MCF 10A (cell line): ENCODE results near the gene LASP1NB.

Experiments
- BruUV-seq: library from RNA; stranded (reverse); fragments of 400-500 nt; replicated peaks from 2 replicates; lab custom pipeline; 2021; lab: Mats Ljungman, UMichigan
- CTCF ChIA-PET: fragments of 300-600 bp; sonication (Branson Sonifier 250); formaldehyde crosslinking; extraction: SDS; loops from one replicate; lab custom pipeline; 2021; ENCODE audit warnings: antibody characterized with exemption, inconsistent platforms; lab: Yijun Ruan, JAX
- POLR2A ChIA-PET: fragments of 300-600, 350-650 bp; sonication (Branson Sonifier 250); formaldehyde crosslinking; extraction: SDS; loops from one replicate; lab custom pipeline; 2020; ENCODE audit warnings: antibody characterized with exemption, inconsistent platforms; lab: Yijun Ruan, JAX
- DNase-seq: peaks from one replicate; pipeline ENCODE4 v3.0.0-alpha.2; 2018; ENCODE audit not compliant: unreplicated experiment
- H3K27ac Mint-ChIP-seq: one replicate; pipeline ENCODE4 v1.8.0; 2022; ENCODE audit warnings: mild to moderate bottlenecking, low read depth, mixed read lengths; ENCODE audit not compliant: unreplicated experiment
- H3K27me3 Mint-ChIP-seq: one replicate; pipeline ENCODE4 v1.8.0; 2022; ENCODE audit warnings: mixed read lengths; ENCODE audit not compliant: insufficient read depth, unreplicated experiment
- H3K36me3 Mint-ChIP-seq: one replicate; pipeline ENCODE4 v1.8.0; 2022; ENCODE audit warnings: mild to moderate bottlenecking, moderate library complexity, mixed read lengths; ENCODE audit not compliant: insufficient read depth, unreplicated experiment
- H3K4me1 Mint-ChIP-seq: one replicate; pipeline ENCODE4 v1.8.0; 2022; ENCODE audit warnings: mixed read lengths; ENCODE audit not compliant: insufficient read depth, unreplicated experiment
- H3K4me3 Mint-ChIP-seq: one replicate; pipeline ENCODE4 v1.8.0; 2022; ENCODE audit warnings: mild to moderate bottlenecking, moderate library complexity, mixed read lengths; ENCODE audit not compliant: unreplicated experiment
- H3K9me3 Mint-ChIP-seq: one replicate; pipeline ENCODE4 v1.8.0; 2022; ENCODE audit warnings: mixed read lengths; ENCODE audit not compliant: unreplicated experiment
- intact Hi-C: fragments of 100-400 bp; cut with micrococcal nuclease; formaldehyde crosslinking; loops from 2 replicates; pipeline ENCODE4 v1.14.1; 2022
- TF ChIP-seq, protein P1 (sequence below): fragments of 200-600 bp; IDR thresholded peaks from one replicate; pipeline ENCODE4 v1.8.0; 2022; ENCODE audit warnings: antibody characterized with exemption, mild to moderate bottlenecking; ENCODE audit not compliant: unreplicated experiment

LASP1NB gene

DNA sequence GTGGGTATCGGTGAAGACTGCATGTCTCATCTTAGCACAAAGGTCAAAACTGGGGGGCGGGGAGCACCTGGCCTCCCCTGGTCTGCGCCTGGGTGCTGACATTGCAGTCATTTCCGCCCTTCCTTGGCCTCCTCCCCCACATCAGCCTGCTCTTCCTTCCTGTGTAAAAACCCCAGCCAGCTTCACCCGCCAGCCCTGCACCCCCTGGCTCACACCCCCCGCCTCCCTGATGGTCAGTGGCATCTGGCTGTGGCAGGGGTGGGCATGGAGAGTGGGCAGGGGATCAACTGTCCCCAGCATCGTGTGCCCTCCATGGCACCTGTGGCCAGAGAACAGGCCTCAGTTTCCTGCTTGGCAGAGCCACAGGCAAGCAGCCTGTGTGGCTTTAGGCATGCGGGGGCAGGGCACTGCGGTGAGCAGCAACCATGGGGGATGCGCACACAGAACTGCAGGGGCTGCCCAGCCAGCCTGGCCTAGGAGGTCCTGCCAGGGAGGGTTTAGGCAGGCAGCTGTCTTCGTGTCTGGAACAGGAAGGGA lies 26.5 kb upstream of the LASP1NB start:
- Mint-ChIP-seq H3K36me3 (peaks cover 37% of the 10 kb centered on the region), H3K4me3 (no peak overlapping the region), H3K9me3 (no peaks in the 10 kb centered on the region), H3K4me1 (peaks cover 8% of the 10 kb centered on the region), H3K27ac (no peak overlapping the region), H3K27me3 (no peaks in the 10 kb centered on the region)
- ChIA-PET CTCF (interaction anchor here (1.2 kb wide), 1 partner anchor 7 kb away, joined by 3 read pairs; no protein-coding TSS in a partner anchor), POLR2A (interaction anchor here (0.7 kb wide), 2 partner anchors 99 to 313 kb away, joined by 3 to 4 read pairs; no protein-coding TSS in a partner anchor)
- DNase-seq: no peak
- BruUV-seq: no TSS peak
- TF ChIP-seq, protein P1, sequence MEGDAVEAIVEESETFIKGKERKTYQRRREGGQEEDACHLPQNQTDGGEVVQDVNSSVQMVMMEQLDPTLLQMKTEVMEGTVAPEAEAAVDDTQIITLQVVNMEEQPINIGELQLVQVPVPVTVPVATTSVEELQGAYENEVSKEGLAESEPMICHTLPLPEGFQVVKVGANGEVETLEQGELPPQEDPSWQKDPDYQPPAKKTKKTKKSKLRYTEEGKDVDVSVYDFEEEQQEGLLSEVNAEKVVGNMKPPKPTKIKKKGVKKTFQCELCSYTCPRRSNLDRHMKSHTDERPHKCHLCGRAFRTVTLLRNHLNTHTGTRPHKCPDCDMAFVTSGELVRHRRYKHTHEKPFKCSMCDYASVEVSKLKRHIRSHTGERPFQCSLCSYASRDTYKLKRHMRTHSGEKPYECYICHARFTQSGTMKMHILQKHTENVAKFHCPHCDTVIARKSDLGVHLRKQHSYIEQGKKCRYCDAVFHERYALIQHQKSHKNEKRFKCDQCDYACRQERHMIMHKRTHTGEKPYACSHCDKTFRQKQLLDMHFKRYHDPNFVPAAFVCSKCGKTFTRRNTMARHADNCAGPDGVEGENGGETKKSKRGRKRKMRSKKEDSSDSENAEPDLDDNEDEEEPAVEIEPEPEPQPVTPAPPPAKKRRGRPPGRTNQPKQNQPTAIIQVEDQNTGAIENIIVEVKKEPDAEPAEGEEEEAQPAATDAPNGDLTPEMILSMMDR: no peak
- intact Hi-C loops: no loop called here

DNA sequence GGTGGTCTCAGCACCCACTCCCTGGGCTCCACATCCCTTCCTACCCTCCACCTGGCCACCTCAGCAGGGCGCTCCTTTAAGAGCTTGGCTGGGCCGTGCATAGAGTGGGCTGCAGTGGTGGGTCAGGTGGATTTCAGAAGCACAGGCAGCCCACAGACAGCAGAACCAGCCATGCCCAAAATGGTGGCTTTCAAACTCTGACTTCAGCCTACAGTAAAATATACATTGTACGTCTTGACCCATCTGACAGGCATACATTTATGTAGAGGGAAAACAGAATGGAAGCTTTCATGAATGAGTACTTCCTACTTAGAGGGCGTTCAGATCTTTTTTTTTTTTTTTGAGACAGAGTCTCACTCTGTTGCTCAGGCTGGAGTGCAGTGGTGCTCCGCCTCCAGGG lies 26.0 kb upstream of the LASP1NB start:
- no peak for DNase-seq
- intact Hi-C loops: no loop called here
- peaks cover 8% of the 10 kb centered on the region for H3K4me1 Mint-ChIP-seq
- no peak overlapping the region for H3K4me3 Mint-ChIP-seq
- TF ChIP-seq, protein P1: no peak
- ChIA-PET CTCF (no interaction called here), POLR2A (interaction anchor here (0.7 kb wide), 2 partner anchors 100 to 313 kb away, joined by 3 to 4 read pairs; no protein-coding TSS in a partner anchor)
- BruUV-seq: no TSS peak
- no peak overlapping the region for H3K27ac Mint-ChIP-seq
- H3K27me3 Mint-ChIP-seq: no peaks in the 10 kb centered on the region
- H3K36me3 Mint-ChIP-seq: peaks cover 38% of the 10 kb centered on the region
- H3K9me3 Mint-ChIP-seq: no peaks in the 10 kb centered on the region

DNA sequence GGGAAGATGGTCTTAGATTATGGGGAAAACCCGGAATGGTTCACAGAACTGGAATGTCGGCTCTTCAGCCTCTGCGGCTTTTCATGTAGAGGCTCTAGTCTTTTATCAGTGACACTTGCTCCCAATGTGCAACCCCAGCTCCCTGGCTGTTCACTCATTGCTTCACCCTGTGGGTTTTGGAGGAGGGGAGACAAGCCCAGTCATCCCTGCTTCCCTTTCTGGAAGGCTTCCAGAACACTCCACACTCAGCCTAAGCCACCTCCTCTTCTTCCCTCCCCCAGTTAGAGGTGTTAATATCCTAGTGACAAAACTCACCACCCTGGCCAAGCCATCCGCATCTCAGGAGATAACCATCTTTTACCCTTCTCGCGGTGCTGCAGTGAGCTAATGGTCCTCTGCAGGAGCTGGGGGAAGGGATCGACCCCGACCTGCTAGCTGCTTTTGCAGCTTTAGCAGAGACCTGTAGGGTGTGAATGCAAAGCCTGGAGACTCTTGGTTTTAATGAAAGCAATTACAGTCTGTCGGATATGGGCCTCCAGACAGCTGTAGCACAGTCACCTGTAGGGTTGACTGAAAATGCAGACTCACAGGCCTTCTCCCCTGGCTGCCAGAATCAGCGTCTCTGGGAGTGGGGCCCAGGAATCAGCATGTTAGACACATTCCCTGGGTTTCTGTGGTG lies 24.3 kb upstream of the LASP1NB start:
- intact Hi-C loops: loop anchor here (2.0 kb wide), 1 partner anchor 30 kb away; the partner anchor contains the start of gene LASP1
- POLR2A ChIA-PET: interaction anchor here (1.4 kb wide), 1 partner anchor 32 kb away, joined by 3 read pairs; the partner anchor contains the start of gene LASP1
- peak; percentile 96 for DNase-seq
- CTCF ChIA-PET: interaction anchor here (1.4 kb wide), 1 partner anchor 22 kb away, joined by 3 read pairs; no protein-coding TSS in a partner anchor
- peak overlapping the region; percentile 25 for H3K4me3 Mint-ChIP-seq
- TF ChIP-seq, protein P1: no peak
- no TSS peak for BruUV-seq
- H3K9me3 Mint-ChIP-seq: no peaks in the 10 kb centered on the region
- H3K36me3 Mint-ChIP-seq: peaks cover 34% of the 10 kb centered on the region
- no peaks in the 10 kb centered on the region for H3K27me3 Mint-ChIP-seq
- H3K27ac Mint-ChIP-seq: peak overlapping the region; percentile 54
- peaks cover 8% of the 10 kb centered on the region for H3K4me1 Mint-ChIP-seq

DNA sequence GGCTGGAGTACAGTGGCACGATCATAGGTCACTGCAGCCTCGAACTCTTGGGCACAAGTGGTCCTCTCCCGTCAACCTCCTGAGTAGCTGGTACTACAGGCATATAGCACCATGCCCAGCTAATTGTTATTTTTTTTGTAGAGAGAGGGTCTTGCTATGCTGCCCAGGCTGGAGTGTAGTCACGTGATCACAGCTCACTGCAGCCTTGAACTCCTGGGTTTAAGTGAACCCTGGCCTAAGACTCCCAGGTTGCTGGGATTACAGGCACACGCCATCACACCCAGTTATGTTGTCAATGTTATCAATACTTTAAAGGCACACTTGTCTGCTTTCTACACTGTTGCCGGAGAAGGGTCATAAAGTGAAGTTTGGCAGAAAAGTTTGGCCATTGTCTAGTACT lies 22.0 kb upstream of the LASP1NB start:
- CTCF ChIA-PET: no interaction called here

More for the DNA sequence above, 22.0 kb upstream of the LASP1NB start:
- Mint-ChIP-seq H3K27me3 (no peaks in the 10 kb centered on the region), H3K4me3 (no peak overlapping the region), H3K4me1 (peaks cover 8% of the 10 kb centered on the region), H3K36me3 (peaks cover 39% of the 10 kb centered on the region), H3K9me3 (no peaks in the 10 kb centered on the region), H3K27ac (no peak overlapping the region)
- no peak for DNase-seq
- POLR2A ChIA-PET: interaction anchor here (0.6 kb wide), 1 partner anchor 34 kb away, joined by 3 read pairs; no protein-coding TSS in a partner anchor
- TF ChIP-seq, protein P1: no peak
- BruUV-seq: no TSS peak
- intact Hi-C loops: no loop called here
